HepG2 (cell line): Measurements from ENCODE around the gene PCBP2. TPM values are rescaled to one million over a fixed set of nuclear protein-coding genes. Genes with fewer than 3 reads are reported as not detected.

Source experiments
- BHLHE40 ChIP-seq: IDR thresholded peaks from 2 replicates; pipeline ENCODE4 v1.6.1; 2011; ENCODE audit warnings: low read length, improper control_type of control experiment
- CC2D1A ChIP-seq: sonication (generic); formaldehyde crosslinking; IDR thresholded peaks from 2 replicates; pipeline ENCODE4 v1.8.1; 2023; ENCODE audit warnings: mild to moderate bottlenecking, missing genetic modification reagents
- CEBPZ ChIP-seq: IDR thresholded peaks from 2 replicates; pipeline ENCODE4 v1.6.1; 2012; ENCODE audit warnings: low read length, improper control_type of control experiment
- FOXO4 ChIP-seq: sonication (generic); formaldehyde crosslinking; conservative IDR thresholded peaks from 2 replicates; pipeline ENCODE4 v1.8.1; 2023; ENCODE audit warnings: missing genetic modification reagents
- KLF12 ChIP-seq: sonication (generic); formaldehyde crosslinking; IDR thresholded peaks from 2 replicates; pipeline ENCODE4 v1.4.0; 2020; ENCODE audit warnings: missing genetic modification reagents, borderline replicate concordance
- MBNL3 ChIP-seq: fragments of 250-450 bp; sonication (Bioruptor Pico); conservative IDR thresholded peaks from 2 replicates; pipeline ENCODE4 v1.8.0; 2022; ENCODE audit warnings: mild to moderate bottlenecking, inconsistent platforms
- MTF2 ChIP-seq: sonication (generic); formaldehyde crosslinking; IDR thresholded peaks from 2 replicates; pipeline ENCODE4 v1.5.0; 2020; ENCODE audit warnings: missing genetic modification reagents, borderline replicate concordance
- NKX3-1 ChIP-seq: sonication (generic); formaldehyde crosslinking; IDR thresholded peaks from 2 replicates; pipeline ENCODE4 v1.5.0; 2020; ENCODE audit warnings: missing genetic modification reagents
- PCBP2 ChIP-seq: fragments of 200-400 bp; formaldehyde crosslinking; optimal IDR thresholded peaks from 2 replicates; pipeline ENCODE3; 2018; ENCODE audit warnings: low read length, low read depth; ENCODE audit not compliant: poor library complexity, severe bottlenecking
- PLRG1 ChIP-seq: fragments of 450-650 bp; conservative IDR thresholded peaks from 2 replicates; pipeline ENCODE4 v1.6.1; 2016
- PREB ChIP-seq: sonication (generic); formaldehyde crosslinking; IDR thresholded peaks from 2 replicates; pipeline ENCODE4 v1.4.0; 2020; ENCODE audit warnings: missing genetic modification reagents
- RBM22 ChIP-seq: fragments of 200-400 bp; formaldehyde crosslinking; optimal IDR thresholded peaks from 2 replicates; pipeline ENCODE3; 2017; ENCODE audit warnings: mild to moderate bottlenecking, low read length, moderate library complexity
- TBP ChIP-seq: sonication (generic); formaldehyde crosslinking; IDR thresholded peaks from 2 replicates; pipeline ENCODE4 v1.5.0; 2020; ENCODE audit warnings: missing genetic modification reagents
- ZBTB39 ChIP-seq: sonication (generic); formaldehyde crosslinking; IDR thresholded peaks from 2 replicates; pipeline ENCODE4 v1.5.0; 2020; ENCODE audit warnings: missing genetic modification reagents
- ZMYM4 ChIP-seq: sonication (generic); formaldehyde crosslinking; IDR thresholded peaks from 2 replicates; pipeline ENCODE4 v1.8.1; 2023; ENCODE audit warnings: mild to moderate bottlenecking, missing genetic modification reagents
- ZNF275 ChIP-seq: sonication (generic); formaldehyde crosslinking; IDR thresholded peaks from 2 replicates; pipeline ENCODE4 v1.8.0; 2022; ENCODE audit warnings: missing genetic modification reagents, mild to moderate bottlenecking, inconsistent platforms, borderline replicate concordance
- ZNF292 ChIP-seq: sonication (generic); formaldehyde crosslinking; IDR thresholded peaks from 2 replicates; pipeline ENCODE4 v1.8.1; 2022; ENCODE audit warnings: mild to moderate bottlenecking, low read depth, missing genetic modification reagents, borderline replicate concordance
- ZNF30 ChIP-seq: sonication (generic); formaldehyde crosslinking; IDR thresholded peaks from 2 replicates; pipeline ENCODE4 v1.5.0; 2020; ENCODE audit warnings: mild to moderate bottlenecking, missing genetic modification reagents
- ZNF552 ChIP-seq: sonication (generic); formaldehyde crosslinking; IDR thresholded peaks from 2 replicates; pipeline ENCODE4 v1.9.0; 2022; ENCODE audit warnings: missing genetic modification reagents, mild to moderate bottlenecking, borderline replicate concordance
- ZNF746 ChIP-seq: sonication (generic); formaldehyde crosslinking; IDR thresholded peaks from 2 replicates; pipeline ENCODE4 v1.8.0; 2022; ENCODE audit warnings: mild to moderate bottlenecking, missing genetic modification reagents
- ZNF761 ChIP-seq: sonication (generic); formaldehyde crosslinking; conservative IDR thresholded peaks from 2 replicates; pipeline ENCODE4 v1.4.0; 2020; ENCODE audit warnings: mild to moderate bottlenecking, missing genetic modification reagents
- ZNF816 ChIP-seq: sonication (generic); formaldehyde crosslinking; IDR thresholded peaks from 2 replicates; pipeline ENCODE4 v1.8.0; 2022; ENCODE audit warnings: missing genetic modification reagents, mild to moderate bottlenecking, borderline replicate concordance
- polyA plus RNA-seq, 8 experiments: library from polyadenylated mRNA; depleted of rRNA in 3 of 8; stranded (reverse) in 7 of 8; unstranded in 1 of 8; fragments of >200 nt; fragmentation: Illumina TruSeq in 4 of 8; extraction: Trizol in 4 of 8; gene quantifications; 2 replicates each; pipeline versions ENCODE4 v1.2.1 to v1.2.3, GENCODE V29; 2011 to 2016; ENCODE audit warnings: low read depth in 4 of 8, missing spikeins in 1 of 8, mixed read lengths in 1 of 8; ENCODE audit not compliant: insufficient read depth in 1 of 8
- total RNA-seq, 5 experiments: library from RNA; depleted of rRNA; stranded (reverse); fragments of >200 nt; fragmentation: Illumina TruSeq; extraction: Trizol; gene quantifications; 2 replicates each; pipeline ENCODE4 v1.2.3, GENCODE V29; 2016; ENCODE audit warnings: low read depth in 1 of 5

PCBP2 gene
- total and polyA plus RNA-seq, 2 of the 13 experiments (the other 11 are each of a cell fraction or from before 2014, with no cell fraction given): 154 to 345 TPM

- TF ChIP-seq ZMYM4 (CRISPR knock-in tag) (peak; percentile 88), ZNF275 (CRISPR knock-in tag) (peak; percentile 86), ZNF746 (CRISPR knock-in tag) (peak; percentile 95), ZBTB39 (CRISPR knock-in tag) (no peak), ZNF30 (CRISPR knock-in tag) (no peak), PCBP2 (no peak), FOXO4 (CRISPR knock-in tag) (no peak), PREB (CRISPR knock-in tag) (no peak), MTF2 (CRISPR knock-in tag) (no peak), CEBPZ (no peak), ZNF292 (CRISPR knock-in tag) (no peak), ZNF816 (CRISPR knock-in tag) (no peak), NKX3-1 (CRISPR knock-in tag) (0 out of 2 replicates have a peak, but pooled peaks have one; percentile 17), BHLHE40 (no peak), KLF12 (peak; percentile 71), MBNL3 (CRISPR knock-in tag) (no peak), TBP (CRISPR knock-in tag) (no peak), CC2D1A (no peak), ZNF761 (CRISPR knock-in tag) (peak; percentile 70; the same call in 1 of the 2 replicates), ZNF552 (CRISPR knock-in tag) (no peak), PLRG1 (no peak), RBM22 (no peak)
These were observed at the start of gene PCBP2 (continued) for GRCh38 chr12:53451661-53452158.
